ENCODE results near the gene ZNF746. TPM values are rescaled to one million over a fixed set of nuclear protein-coding genes. Genes with fewer than 3 reads are reported as not detected.

The ZNF746 gene
- total RNA-seq, 1 donor from 2014 or later, result 24.8 TPM

DNA sequence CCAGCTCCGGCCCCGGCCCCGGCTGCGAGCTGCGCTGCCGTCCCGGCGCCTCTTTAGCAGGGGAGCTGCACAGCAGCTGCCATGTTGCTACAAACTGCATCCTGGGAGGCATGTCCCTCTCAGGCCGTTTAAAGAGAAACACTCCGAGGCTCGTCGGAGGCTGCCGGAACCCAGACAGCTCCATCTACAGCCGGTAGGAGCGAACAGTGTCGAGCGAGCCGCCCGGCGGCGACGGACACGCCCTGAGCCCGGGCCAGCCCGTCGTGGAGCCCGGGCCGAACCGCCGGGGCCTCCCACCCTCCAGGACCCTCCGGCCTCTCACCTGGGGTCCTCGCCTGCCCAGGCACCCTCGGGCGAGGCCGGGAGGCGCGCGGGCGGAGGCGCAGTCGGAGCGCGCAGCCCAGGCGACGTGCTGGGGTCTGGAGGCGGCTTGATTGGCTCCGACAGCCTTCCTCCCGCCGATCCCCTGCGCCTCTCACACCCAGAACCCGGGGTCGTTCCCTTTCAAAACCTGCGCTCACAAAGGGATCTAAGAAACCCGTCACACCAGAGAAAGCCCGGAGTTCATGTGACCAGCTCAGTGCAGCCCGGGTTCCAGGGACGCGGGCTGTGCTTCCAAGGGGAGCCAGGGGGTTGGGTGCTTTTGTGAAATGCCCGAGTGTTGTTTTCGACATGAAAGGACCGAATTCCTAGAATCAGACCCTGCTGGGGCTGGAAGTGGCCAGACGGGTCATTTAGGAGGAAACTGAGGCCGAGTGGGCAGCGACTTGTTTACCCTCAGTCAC is 36.9 kb downstream of the ZNF746 start, which contains the start of gene ZNF777:
Gene ZNF777 (minus strand): TSS at position 570 of the 785 bp plus-strand sequence. CDS start 5,040 bp downstream, outside the sequence.
- peaks cover 25% of the 10 kb centered on the region for H3K27me3 Mint-ChIP-seq
- peak within 1 kb of the TSS; percentile 87 for H3K4me3 Mint-ChIP-seq
- H3K36me3 Mint-ChIP-seq (ENCODE audit: low read depth), result peaks cover 8% of the 10 kb centered on the region
- peak within 1 kb of the TSS; percentile 79 for H3K27ac Mint-ChIP-seq
- DNase-seq, result peak; percentile 95
- intact Hi-C loops (cut with micrococcal nuclease), result loop anchor here (1.0 to 5.0 kb wide), 4 partner anchors 36 to 198 kb away; partner anchors contain the start of genes ZNF746 and ZNF783
- H3K4me1 Mint-ChIP-seq, result peaks cover 21% of the 10 kb centered on the region
- no peaks in the 10 kb centered on the region for H3K9me3 Mint-ChIP-seq

GRCh38 chr7:149459540-149460452 is 37.8 kb downstream of the ZNF746 start:
- Mint-ChIP-seq H3K36me3 (ENCODE audit: low read depth) (peaks cover 14% of the 10 kb centered on the region), H3K4me3 (peak overlapping the region; percentile 32), H3K27me3 (peaks cover 19% of the 10 kb centered on the region), H3K27ac (no peak overlapping the region), H3K9me3 (no peaks in the 10 kb centered on the region), H3K4me1 (peaks cover 21% of the 10 kb centered on the region)
- DNase-seq, result peak; percentile 70
- intact Hi-C loops (cut with micrococcal nuclease), result loop anchor here (1.0 to 5.0 kb wide), 4 partner anchors 37 to 197 kb away; partner anchors contain the start of genes ZNF746 and ZNF783

- Mint-ChIP-seq H3K27me3 (peaks cover 14% of the 10 kb centered on the region), H3K4me3 (peak overlapping the region; percentile 54), H3K36me3 (ENCODE audit: low read depth) (peaks cover 16% of the 10 kb centered on the region), H3K27ac (no peak overlapping the region), H3K9me3 (no peaks in the 10 kb centered on the region), H3K4me1 (peaks cover 21% of the 10 kb centered on the region)
- peak; percentile 55 for DNase-seq
- intact Hi-C loops (cut with micrococcal nuclease), result no loop called here
These were observed 38.4 kb downstream of the ZNF746 start for GRCh38 chr7:149459201-149459539.

DNA sequence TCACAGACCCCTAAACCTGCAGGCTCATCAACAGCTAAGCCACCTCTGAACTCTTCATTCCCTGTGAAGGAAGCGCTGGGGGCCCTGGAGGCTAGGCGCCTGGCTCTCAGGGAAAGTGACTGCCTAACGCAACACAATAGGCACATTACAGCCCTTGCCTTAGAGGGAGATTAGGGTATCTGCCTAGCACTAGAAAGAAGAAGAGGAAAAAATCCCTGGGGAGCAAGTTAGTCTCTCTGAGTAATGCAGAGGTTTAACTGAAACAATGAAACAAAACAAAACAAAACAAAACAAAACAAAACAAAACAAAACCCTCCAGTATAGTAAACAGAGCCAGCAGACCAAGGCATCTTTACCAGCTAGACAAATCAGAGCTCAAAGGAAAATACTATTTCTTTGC is 39.4 kb downstream of the ZNF746 start:
- Mint-ChIP-seq H3K4me1 (peaks cover 21% of the 10 kb centered on the region), H3K27ac (peak overlapping the region; percentile 56), H3K9me3 (no peaks in the 10 kb centered on the region), H3K27me3 (peaks cover 11% of the 10 kb centered on the region), H3K4me3 (peak overlapping the region; percentile 54), H3K36me3 (ENCODE audit: low read depth) (peaks cover 22% of the 10 kb centered on the region)
- peak; percentile 48 for DNase-seq
- intact Hi-C loops (cut with micrococcal nuclease), result no loop called here

- Mint-ChIP-seq H3K27ac (no peak overlapping the region), H3K4me1 (peaks cover 21% of the 10 kb centered on the region), H3K36me3 (ENCODE audit: low read depth) (peaks cover 24% of the 10 kb centered on the region), H3K4me3 (no peak overlapping the region), H3K27me3 (peaks cover 11% of the 10 kb centered on the region), H3K9me3 (no peaks in the 10 kb centered on the region)
- peak; percentile 50 for DNase-seq
- intact Hi-C loops (cut with micrococcal nuclease), result no loop called here
These were observed 39.8 kb downstream of the ZNF746 start for GRCh38 chr7:149457766-149458165.

DNA sequence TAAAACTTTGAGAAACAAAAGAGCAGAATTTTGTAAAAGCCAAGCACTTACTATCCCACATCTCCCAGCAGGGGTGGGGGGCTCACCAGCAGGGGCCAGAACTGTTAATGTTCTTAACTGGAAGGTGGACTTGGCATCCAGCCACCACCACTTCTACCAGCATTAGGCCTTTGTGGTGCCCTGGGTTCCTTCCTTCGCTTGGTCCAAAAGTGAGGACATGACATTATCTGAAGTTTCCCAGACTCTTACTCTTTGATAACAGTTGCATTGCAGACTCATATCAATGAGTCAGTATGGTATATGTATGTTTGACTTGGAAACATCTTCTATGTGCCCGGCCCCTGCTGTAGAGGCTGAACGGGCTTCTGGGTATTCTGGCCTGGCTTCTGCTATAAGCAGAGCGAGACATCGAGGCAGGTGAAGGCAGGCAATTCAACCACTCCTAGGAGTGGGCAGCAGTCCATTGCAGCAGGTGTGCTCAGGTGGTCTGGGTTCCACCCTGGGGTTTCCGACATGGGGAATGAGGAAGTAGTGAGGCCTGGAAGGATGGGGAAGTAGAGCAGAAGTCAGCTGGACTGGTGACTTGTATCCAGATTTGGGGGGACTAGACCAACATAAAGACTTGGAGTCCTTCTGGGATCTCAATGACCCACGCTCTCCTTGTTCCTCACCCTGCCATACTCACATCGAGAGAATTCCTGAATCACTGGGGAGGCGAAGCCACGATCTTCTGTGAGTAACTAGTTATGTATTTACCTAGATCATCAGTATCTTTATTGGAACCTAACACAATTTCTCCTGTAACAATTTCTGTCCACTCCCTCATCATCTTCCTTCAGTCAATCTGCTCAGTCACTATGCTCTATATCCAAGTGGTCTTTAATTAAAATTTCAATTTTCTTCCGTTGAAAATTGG is 40.8 kb downstream of the ZNF746 start:
- H3K27me3 Mint-ChIP-seq, result peaks cover 3% of the 10 kb centered on the region
- H3K9me3 Mint-ChIP-seq, result no peaks in the 10 kb centered on the region
- DNase-seq, result no peak
- intact Hi-C loops (cut with micrococcal nuclease), result no loop called here
- peaks cover 16% of the 10 kb centered on the region for H3K4me1 Mint-ChIP-seq
- H3K36me3 Mint-ChIP-seq (ENCODE audit: low read depth), result peaks cover 24% of the 10 kb centered on the region
- no peak overlapping the region for H3K27ac Mint-ChIP-seq
- H3K4me3 Mint-ChIP-seq, result no peak overlapping the region

GRCh38 chr7:149455175-149455950 is 42.2 kb downstream of the ZNF746 start:
- Mint-ChIP-seq H3K4me3 (no peak overlapping the region), H3K36me3 (ENCODE audit: low read depth) (peaks cover 33% of the 10 kb centered on the region), H3K9me3 (no peaks in the 10 kb centered on the region), H3K4me1 (peaks cover 11% of the 10 kb centered on the region), H3K27me3 (no peaks in the 10 kb centered on the region), H3K27ac (no peak overlapping the region)
- intact Hi-C loops (cut with micrococcal nuclease), result no loop called here
- DNase-seq, result no peak

DNA sequence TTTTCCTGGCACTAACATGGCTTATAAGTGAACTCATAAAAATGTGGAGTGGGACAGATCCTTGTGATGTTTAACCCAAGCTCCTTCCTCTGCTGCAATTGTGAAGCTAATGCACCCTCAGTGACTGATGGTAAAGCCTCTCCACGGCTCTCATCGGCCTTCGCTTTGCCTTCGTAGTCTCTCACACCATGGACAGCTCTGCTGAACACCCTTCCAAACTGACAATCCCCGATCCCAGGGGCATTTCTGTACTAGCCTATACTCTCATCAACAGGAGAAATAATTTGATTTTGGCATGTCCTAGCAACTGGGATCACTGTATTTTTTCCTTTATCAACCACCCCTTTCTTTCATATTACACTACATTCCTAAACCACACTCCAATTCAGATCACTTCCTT is 42.9 kb downstream of the ZNF746 start:
- Mint-ChIP-seq H3K9me3 (no peaks in the 10 kb centered on the region), H3K4me1 (peaks cover 11% of the 10 kb centered on the region), H3K36me3 (ENCODE audit: low read depth) (peaks cover 39% of the 10 kb centered on the region), H3K4me3 (no peak overlapping the region), H3K27ac (no peak overlapping the region), H3K27me3 (no peaks in the 10 kb centered on the region)
- no peak for DNase-seq
- intact Hi-C loops (cut with micrococcal nuclease), result no loop called here

GRCh38 chr7:149454006-149454405 is 43.6 kb downstream of the ZNF746 start:
- no peaks in the 10 kb centered on the region for H3K27me3 Mint-ChIP-seq
- H3K9me3 Mint-ChIP-seq, result no peaks in the 10 kb centered on the region
- H3K36me3 Mint-ChIP-seq (ENCODE audit: low read depth), result peaks cover 44% of the 10 kb centered on the region
- intact Hi-C loops (cut with micrococcal nuclease), result no loop called here
- no peak for DNase-seq
- peaks cover 9% of the 10 kb centered on the region for H3K4me1 Mint-ChIP-seq
- H3K27ac Mint-ChIP-seq, result no peak overlapping the region
- no peak overlapping the region for H3K4me3 Mint-ChIP-seq

- Mint-ChIP-seq H3K27ac (no peak overlapping the region), H3K36me3 (ENCODE audit: low read depth) (peaks cover 55% of the 10 kb centered on the region)
- DNase-seq, result no peak
These were observed 46.8 kb downstream of the ZNF746 start for GRCh38 chr7:149450821-149451220.

DNA sequence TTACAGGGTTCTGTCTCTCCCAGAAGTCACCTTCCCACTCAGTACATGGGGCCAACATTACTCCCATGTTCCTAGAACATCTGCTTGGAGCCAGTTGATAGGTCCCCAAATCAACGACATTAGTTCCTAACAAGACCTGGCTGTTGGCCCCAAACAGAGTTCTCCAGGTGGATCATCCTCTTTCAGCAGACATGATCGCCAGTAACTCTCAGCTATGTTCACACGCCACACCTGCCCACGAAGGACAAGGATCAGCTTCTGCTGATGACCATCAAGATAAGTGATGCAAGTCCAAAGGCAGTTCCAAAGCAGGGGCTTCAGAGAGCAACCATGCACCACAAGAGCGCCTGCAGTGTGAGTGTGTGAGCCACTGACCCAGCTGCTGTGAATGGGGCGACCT is 47.7 kb downstream of the ZNF746 start:
- DNase-seq, result no peak
- no peak overlapping the region for H3K4me3 Mint-ChIP-seq
- peaks cover 52% of the 10 kb centered on the region for H3K36me3 Mint-ChIP-seq (ENCODE audit: low read depth)
- H3K9me3 Mint-ChIP-seq, result no peaks in the 10 kb centered on the region
- H3K27ac Mint-ChIP-seq, result no peak overlapping the region
- intact Hi-C loops (cut with micrococcal nuclease), result no loop called here
- H3K27me3 Mint-ChIP-seq, result no peaks in the 10 kb centered on the region
- H3K4me1 Mint-ChIP-seq, result peaks cover 3% of the 10 kb centered on the region

More at GRCh38 chr7:149450821-149451220, 46.8 kb downstream of the ZNF746 start:
- Mint-ChIP-seq H3K4me1 (peaks cover 3% of the 10 kb centered on the region), H3K27me3 (no peaks in the 10 kb centered on the region), H3K4me3 (no peak overlapping the region), H3K9me3 (no peaks in the 10 kb centered on the region)
- intact Hi-C loops (cut with micrococcal nuclease), result no loop called here

DNA sequence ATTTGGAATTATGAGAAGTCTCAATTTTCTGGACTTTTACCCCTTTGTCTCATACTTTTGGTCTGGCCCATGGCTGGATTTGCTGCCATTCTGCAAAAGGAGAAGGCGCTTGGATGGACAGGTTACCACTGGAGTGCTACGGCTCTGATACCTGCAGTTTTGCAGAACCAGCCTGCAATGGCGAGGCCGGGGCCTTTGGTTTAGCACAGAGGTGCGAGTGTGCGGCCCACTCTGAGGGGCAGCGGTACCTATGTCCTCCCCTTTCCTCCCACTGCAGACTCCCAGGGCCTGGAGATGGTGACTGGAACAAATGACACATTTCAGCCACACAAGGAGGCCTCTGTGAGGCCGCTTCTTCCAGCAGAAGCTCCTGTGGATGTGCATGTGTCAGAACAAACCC is 48.6 kb downstream of the ZNF746 start:
- intact Hi-C loops (cut with micrococcal nuclease), result no loop called here
- H3K4me1 Mint-ChIP-seq, result peaks cover 3% of the 10 kb centered on the region
- no peak overlapping the region for H3K4me3 Mint-ChIP-seq
- DNase-seq, result no peak
- peaks cover 53% of the 10 kb centered on the region for H3K36me3 Mint-ChIP-seq (ENCODE audit: low read depth)
- no peaks in the 10 kb centered on the region for H3K27me3 Mint-ChIP-seq
- no peak overlapping the region for H3K27ac Mint-ChIP-seq
- H3K9me3 Mint-ChIP-seq, result no peaks in the 10 kb centered on the region
